NCI-H2196 treated with DMSO at 0.1 percent for 48 hours (cell line): ENCODE results near the gene TMEM243.
A peak's percentile ranks its signal among the peaks of the same experiment; 100 is the strongest.
"Not testable (repeated sequence)": the region's sequence is repeated elsewhere in the genome, so short reads cannot be mapped to it uniquely, and the experiment has no call there.

Experiments
- DNase-seq: peaks from one replicate; lab custom pipeline; 2025; ENCODE audit not compliant: unreplicated experiment; lab: John Stamatoyannopoulos, UW

The TMEM243 gene, protein sequence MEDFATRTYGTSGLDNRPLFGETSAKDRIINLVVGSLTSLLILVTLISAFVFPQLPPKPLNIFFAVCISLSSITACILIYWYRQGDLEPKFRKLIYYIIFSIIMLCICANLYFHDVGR

DNA sequence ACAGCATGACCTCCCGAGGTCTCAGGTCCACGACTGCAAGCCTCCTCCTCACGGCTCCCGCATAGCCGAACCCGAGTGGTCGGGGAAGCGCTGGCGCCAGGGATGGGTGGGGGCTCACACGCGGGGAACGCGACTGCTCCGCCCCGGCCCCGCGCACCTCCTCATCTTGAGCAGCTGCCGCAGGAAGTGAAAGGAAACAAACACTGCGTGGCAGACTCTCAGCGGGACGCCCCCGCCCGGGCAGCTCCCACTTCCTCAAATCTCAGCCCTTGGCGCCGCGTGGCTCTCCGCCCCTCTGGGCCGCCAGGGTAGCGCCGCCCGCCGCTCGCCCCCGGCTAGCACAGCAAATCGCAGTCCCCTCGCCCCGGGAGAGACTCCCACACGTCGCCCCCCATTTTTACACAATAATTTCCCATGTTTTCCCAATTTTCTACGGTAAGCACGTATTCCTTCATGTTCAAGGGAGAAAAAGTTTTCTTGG, at the start of gene TMEM243:
TSS of gene TMEM243 (minus strand) at position 188 of the 481 bp plus-strand sequence. CDS start 229 bp downstream, outside the sequence.
- no peak for DNase-seq

DNA sequence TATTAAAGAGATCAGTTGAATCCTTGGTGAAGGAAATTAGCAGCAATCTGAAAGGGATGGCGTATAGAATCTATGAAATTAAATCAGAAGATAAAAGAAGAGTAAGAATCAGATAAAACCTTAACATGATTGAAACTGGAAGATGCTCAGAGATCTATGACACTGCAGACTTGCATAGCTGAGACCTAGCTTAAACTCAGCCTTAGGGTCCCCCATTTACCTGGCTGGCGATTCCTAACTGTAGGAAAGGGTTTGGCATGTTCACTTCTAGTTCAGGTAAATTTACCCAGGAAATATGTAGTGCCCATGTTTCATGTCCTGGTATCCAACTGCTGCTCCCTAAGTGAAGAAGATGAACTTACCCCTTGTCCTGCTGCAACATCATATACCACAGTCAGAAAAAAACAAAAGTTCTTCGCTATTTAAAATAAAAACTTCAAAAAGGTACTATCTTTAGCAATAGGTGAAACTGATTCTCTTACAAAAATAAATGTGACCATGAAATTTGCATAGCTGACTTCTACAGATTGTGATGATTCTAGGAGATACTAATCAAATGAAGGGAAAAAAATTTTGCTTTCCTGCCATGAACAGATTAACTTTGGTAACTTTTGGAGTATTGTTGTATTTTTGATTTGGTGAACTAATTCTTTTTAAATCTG, 47.8 kb upstream of the TMEM243 start:
- no peak for DNase-seq

DNA sequence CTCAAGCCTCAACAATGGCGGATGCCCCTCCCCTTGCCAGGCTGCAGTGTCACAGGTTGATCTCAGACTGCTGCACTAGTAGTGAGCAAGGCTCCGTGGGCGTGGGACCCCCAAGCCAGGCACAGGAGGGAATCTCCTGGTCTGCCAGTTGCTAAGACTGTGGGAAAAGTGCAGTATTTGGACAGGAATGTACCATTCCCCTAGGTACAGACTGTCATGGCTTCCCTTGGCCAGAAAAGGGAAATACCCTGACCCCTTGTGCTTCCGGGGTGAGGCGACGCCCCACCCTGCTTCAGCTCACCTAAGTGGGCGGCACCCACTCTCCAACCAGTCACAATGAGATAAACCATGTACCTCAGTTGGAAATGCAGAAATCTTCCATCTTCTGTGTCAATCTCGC, 44.0 kb upstream of the TMEM243 start:
- DNase-seq, result no peak

DNA sequence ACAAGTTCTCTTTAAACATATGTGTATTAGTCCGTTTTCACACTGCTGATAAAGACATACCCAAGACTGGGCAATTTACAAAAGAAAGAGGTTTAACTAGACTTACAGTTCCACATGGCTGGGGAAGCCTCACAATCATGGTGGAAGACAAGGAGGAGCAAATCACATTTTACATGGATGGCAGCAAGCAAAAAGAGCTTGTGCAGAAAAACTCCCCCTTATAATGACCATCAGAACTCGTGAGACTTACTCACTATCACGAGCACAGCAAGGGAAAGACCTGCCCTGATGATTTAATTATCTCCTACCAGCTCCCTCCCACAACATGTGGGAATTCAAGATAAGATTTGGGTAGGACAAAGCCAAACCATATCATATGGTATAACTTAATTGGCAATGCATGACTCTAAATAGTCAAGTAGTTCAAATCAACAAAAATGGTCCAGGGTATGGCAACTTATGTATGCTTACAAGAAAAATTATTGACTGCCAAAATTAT, 34.1 kb upstream of the TMEM243 start:
- DNase-seq, result no peak

DNA sequence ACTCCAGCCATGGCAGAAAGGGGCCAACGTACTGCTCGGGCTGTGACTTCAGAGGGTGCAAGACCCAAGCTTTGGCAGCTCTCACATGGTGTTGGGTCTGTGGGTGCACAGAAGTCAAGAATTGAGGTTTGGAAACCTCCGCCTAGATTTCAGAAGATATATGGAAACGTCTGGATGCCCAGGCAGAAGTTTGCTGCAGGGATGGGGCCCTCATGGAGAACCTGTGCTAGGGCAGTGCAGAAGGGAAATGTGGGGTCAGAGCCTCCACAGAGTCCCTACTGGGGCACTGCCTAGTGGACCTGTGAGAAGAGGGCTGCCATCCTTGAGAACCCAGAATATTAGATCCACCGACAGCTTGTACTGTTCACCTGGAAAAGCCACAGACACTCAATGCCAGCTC, 26.1 kb upstream of the TMEM243 start:
- not testable (repeated sequence) for DNase-seq

DNA sequence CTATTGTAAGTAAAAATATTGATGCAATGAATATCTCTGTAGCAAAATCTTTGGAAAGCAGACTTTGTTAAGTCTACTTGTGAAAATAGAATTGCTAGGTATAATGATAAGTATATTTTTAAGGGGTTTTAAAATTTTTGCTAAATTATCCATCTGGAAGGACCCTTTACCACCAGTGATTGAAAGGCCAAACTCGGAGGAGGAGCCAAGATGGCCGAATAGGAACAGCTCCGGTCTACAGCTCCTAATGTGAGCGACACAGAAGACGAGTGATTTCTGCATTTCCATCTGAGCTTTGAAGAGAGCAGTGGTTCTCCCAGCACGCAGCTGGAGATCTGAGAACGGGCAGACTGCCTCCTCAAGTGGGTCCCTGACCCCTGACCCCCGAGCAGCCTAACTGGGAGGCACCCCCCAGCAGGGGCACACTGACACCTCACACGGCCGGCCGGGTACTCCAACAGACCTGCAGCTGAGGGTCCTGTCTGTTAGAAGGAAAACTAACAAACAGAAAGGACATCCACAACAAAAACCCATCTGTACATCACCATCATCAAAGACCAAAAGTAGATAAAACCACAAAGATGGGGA, 19.0 kb upstream of the TMEM243 start:
- not testable (repeated sequence) for DNase-seq

DNA sequence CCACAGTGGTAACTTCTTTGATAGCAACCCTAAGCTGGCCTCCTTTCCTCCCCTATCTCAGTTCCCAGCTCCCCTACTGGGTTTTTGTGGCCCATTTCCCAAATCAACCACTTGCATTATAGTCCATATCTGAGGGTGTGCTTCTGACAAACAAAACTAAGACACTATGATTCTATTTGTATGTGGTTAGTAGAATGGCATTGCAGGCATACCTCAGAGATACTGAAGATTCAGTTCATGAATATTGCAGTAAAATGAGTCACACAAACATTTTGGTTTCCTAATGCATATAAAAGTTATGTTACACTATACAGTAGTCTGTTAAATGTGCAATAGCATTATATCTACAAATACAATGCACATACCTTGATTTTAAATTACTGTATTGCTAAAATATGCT, 15.4 kb upstream of the TMEM243 start:
- DNase-seq, result no peak

DNA sequence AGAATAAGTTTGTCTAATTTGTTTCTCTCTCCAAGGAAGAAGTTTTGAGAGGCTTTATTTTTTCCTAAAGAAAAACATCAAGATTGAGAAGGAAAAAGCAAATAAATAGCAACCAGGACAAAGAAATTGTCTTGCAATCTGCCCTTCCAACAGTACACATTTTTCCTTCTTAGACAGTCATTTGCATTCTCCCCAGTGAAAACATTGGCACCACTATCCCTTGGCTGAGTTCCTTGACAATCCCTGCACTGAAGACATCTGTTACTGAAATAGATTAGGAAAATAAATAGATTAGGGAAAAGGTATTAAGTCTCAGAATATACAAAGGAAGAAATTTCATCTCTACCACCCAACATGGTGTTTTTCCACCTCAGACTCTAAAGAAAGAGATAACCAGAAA, 12.2 kb upstream of the TMEM243 start:
- no peak for DNase-seq

DNA sequence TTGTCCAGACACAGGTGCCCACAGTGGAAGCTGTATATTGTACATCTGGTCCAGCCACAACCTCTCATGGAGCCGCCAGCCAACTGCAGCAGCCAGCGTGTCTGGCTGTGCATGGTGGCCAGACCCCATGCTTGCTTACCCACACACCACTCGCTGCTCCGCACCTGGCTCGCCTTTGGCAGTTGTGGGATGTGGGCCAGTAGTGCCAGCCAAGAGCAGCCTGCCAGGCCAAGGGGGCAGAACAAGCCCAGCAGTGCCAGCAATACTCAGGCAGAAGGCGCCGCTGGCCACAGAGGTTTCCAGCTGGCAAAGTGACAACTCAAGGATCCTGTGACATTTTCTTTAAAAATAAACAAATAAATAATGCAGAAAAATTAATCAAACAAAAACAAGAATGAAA, 11.7 kb upstream of the TMEM243 start:
- DNase-seq, result peak; percentile 83

DNA sequence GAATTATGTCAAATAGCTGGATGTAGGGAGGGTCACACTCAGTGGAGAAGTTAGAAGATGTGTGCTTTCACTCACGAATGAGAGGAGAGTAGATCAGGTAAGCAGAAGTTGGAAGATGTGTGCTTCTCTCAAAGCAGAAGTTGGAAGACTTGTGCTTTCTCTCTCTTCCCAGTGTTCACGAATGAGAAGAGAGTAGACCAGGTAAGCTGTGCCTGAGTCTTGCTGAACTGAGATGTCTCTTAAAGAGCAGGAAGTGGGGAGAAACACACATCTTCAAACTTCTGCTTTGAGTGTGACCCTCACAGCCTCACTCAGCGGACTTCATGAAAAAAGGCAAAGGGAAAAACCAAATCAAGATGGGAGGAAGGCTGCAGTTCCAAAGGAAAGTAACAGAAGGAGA, 7.0 kb upstream of the TMEM243 start:
- no peak for DNase-seq

DNA sequence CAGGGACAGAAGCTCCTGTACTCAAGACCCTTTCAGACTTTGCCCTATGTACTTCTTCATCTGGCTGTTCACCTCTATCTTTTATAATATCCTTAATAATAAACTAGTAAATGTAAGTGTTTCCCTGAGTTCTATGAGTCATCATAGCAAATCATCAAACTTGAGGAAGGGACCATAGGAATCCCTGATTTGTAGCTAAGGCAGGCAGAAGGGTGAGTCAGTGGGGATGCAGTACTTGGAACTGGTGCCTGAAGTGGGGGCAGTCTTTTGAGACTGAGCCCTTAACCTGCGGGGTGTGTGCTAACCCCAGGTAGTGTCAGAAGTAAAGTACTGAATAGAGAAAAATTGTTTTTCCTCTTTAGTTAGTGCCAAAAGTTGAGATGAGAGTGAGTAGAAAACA, 6.2 kb upstream of the TMEM243 start:
- no peak for DNase-seq

DNA sequence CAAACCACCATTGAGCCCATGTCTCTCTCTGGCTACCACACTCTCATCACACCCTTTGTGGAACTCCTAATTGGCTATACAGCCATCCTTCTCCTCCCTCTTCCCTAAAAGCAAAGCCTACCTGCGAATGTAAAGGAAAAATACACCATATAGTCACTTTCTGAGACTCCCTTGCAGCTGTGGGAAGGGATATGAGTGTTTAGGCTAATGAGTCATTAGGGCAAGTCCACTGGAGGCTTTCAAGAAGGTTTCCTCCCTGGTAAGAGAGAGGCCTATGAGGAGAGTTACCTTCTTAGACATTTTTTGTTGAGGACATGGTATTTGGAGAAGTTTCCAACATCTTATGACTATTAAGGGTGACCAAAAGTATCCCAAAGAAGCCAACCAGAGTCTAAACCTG, 4.1 kb upstream of the TMEM243 start:
- DNase-seq, result no peak

DNA sequence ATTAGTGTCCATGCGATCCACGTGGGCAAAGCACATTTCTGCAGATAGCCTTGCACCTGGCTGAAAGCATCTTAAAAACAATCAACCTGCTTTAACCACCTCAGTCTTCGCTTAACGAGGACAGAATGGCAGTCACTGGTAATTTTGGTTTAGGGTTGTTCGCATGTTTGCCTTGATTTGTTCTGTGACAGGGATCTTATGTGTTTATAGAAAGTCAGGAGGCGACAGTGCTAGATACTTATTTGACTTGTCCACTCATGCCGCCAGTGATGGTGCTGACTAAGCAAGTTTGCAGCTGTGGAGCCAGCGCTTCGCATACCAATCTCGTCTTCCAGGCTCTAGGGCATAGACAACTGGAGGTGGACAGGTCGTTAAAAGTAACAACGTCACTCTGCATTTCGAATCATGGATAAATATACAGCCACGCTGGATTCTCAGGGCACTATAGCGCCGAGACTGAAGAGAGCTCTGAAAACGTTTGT, 1.2 kb upstream of the TMEM243 start:
- no peak for DNase-seq

DNA sequence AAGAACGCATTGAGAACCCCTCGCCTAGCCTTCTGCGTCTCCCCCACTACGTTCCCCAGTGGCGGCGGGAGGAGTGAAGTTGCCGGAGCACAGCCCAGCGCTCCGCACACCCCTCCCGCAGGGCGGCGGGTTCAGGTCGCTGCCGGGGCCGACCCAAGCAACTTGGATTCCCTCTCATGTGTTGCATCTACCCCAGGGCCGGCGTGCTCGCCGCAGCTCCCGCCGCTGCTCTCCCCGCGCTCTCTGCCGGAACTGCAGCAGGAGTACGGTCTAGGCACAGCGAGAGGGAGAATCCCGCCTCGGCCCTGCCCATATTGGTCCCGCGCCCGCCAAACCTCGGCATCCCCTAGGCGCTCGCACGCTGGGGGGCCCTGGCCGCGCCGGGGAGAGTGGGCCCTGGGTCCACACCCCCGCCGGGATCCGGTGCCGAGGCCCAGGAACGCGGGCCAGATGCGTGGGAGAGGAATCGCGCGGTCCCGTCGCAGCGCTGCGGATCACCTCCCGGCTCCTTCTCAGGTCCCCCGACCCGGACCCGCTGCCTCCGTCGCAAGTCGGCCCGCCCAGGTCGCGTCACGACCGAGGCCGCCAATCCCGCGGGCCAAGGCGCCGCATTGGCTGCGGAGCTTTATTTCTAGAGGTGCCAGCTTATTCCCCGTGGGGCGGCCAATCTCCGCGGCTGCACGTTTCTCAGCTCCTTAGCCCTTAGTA, 648 bp upstream of the TMEM243 start:
- peak; percentile 39 for DNase-seq

DNA sequence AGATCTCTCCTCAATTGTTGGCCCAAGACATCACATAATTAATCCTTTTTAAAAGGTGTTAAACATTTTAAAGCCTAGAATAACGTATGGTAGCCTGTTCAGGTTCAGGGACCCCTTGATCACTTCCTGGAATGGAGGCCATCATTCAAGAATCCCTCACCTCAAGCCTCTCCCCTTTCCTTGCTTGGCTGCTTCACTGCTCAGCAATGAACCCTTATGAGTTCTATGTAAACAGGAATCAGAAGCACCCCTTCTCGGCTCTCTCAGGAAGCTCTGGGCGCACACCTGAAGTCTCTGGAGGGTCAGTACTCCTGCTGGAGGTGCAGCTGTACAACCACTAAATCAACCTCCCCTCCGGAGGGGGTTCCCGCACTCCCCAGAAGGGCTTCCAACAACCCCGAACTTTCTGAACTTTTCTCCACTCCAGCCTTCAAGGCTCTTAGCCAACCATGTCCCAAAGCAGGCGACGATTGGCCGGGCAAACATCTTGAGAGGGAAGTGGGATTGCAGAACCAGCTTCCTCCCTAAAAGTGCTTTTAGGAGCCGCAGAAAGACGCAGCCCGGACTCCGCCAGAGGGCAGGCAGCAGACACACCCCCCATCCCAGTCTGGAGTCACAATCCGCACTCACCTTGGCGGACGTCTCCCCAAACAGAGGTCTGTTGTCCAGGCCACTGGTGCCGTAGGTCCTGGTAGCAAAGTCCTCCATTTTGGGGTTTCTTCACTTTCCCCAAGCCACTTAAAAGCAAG, 562 bp downstream of the TMEM243 start:
- no peak for DNase-seq

DNA sequence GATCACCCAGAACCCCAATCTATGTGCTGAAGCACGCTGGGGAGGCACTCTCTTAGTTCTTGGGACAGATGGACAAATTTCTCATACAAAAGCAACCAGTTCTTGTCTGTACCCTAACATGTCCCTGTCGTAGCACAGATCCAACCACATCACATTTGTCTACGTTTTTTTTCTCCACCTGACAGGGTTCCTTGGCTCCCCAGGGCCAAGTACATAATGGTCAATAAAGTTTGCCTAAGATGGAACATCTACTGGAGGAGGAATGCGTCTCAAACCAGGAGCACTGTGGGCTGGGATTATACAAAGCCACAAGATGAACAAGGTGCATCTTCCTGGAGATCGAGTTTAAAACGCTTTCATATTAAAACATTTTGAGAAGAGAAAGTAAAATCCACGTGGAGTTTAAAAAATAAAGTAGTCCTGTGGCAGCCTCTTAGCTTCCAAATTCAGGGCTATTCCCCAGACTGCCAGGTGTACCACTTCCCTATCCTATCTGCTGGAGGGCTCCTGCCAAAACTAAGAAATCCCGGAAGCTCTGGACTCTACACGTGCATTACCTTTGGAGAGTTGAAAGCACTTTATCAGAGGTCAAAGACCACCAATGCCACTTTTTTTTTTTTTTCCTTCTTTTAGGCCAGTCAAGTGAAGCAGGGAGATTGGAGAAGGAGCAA, 1.4 kb downstream of the TMEM243 start:
- DNase-seq, result no peak

DNA sequence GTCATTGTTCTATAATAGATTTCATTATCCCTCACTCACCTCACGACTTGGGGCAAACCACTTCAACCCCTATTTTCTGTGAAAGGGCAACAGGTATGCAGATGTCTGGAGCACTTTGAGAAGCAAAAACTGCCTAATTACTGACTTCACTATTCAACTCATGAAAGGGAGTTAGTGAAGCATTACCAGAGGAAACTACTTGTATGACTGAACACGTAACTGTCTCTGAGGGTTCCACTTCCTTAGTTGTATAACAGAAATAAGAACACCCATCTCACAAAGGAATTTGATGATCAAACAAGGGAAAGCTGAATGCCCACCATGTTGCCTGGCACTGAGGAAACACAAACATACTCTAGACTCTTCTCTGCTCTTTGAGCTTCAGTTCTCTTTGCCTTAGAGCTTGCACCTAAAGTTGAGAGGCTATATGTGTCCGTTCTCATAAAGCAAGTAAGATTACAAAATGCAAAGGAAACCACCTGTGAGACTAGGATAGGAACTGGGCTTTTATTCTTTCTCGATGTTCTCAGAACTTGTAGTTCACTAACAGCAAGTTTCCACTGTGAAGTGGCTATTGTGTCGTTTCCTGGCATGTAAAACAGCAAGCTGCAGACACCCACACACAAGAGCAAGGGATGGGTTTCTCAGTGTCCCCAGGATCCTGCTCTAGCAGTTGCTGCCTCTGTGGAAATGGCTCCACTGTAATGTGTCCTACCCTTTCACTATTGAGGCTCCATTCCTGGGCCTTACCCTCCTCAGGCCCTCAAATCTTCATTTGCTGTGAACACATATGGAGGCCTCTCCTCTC, 2.6 kb downstream of the TMEM243 start:
- DNase-seq, result no peak

DNA sequence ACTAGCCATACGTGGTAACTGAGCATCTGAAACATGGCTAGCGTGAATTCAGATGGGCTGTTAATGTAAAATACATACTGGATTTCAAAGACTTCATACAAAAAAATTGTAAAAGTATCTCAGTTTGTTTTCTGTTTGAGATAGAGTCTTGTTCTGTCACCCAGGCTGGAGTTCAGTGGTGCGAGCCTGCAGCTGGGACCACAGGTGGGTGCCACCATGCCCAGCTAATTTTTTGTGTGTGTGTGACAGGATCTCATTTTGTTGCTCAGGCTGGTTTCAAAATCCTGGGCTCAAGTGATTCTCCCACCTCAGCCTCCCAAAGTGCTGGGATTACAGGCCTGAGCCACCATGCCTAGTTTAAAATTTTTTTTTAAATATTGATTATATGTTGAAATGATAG, 4.5 kb downstream of the TMEM243 start:
- no peak for DNase-seq

DNA sequence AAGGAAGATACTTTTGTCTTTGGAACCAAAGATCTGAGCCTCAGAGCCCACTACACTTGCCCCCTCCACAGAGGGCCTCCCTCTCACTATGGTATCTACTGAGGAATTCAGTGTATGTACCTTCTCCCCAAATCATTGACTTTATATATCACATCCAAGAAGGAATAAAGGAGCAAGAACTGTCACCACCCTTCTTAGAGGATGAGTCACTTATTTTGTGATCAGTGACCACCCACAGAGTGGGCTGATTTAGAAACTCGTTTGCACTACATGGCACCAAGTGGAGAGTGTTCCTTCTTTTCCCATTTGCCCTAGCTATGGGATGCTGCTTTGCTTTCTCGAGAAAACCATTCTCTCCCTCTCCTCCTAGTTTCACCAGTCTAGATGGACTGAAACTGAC, 5.7 kb downstream of the TMEM243 start:
- DNase-seq, result no peak

DNA sequence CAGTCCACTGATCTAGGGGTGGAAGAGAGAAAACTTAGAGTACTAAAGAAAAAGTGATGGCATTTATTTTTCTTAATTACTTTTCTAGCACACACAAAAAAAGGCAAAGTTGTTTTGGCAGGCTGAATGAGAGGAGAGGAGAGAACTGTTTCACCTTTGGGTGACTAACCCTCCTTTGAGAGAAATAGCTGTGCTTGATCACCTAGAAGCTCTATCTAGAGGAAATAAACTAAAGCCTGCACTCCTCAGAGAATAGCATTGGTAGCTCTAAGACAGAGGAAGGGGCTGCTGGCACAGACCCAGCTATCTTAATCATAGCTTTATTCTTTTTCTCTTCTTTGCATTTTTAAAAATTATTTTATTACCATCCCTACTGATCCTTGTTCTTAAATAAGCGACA, 6.3 kb downstream of the TMEM243 start:
- no peak for DNase-seq
